HG03354 (cell line): ENCODE measurements around the gene NRSN2.
"Not testable (repeated sequence)": the region's sequence is repeated elsewhere in the genome, so short reads cannot be mapped to it uniquely, and the experiment has no call there.

Experiments
- ATAC-seq: cut with Tn5 transposase; IDR thresholded peaks from one replicate; pipeline ENCODE4 v1.9.1; 2021; ENCODE audit warnings: mild to moderate bottlenecking; ENCODE audit not compliant: unreplicated experiment, poor library complexity, severe bottlenecking

NRSN2 gene

GRCh38 chr20:347640-348484, 951 bp downstream of the NRSN2 start:
- ATAC-seq, result peak; percentile 78

DNA sequence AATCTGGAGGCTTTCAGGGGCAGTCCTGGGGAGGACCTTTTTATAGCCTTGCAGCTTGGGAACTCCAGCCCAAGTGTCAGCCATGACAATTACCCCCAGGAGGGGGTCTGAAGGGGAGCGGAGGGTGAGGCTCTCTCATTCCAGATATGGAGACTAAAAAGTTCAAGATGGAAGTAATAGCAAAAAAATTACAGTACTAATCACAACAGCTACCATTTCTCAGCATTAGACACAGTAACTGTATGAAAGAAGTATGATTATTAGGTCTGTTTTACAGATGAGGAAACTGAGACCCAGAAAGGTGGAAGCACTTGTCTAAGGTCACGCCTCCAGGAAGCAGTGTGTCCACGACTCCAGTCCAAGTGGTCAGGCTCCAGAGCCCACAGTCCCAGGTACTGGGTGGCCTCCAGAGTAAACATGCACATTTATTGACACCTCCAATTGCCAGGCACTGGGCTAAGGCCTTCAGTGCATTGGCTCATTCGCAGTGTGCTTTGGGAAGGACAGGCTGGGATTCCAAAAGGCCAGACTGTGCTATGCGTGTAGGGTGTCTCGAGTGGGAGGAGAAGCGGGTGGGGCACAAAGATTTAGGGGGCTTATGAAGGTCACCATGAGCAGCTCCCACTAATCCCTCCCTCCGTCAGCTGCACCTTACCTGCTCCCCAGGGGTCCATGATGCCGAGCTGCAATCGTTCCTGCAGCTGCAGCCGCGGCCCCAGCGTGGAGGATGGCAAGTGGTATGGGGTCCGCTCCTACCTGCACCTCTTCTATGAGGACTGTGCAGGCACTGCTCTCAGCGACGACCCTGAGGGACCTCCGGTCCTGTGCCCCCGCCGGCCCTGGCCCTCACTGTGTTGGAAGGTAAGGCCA, 2.3 kb downstream of the NRSN2 start:
- ATAC-seq, result no peak

GRCh38 chr20:353166-353565, 6.3 kb downstream of the NRSN2 start:
- ATAC-seq, result no peak

DNA sequence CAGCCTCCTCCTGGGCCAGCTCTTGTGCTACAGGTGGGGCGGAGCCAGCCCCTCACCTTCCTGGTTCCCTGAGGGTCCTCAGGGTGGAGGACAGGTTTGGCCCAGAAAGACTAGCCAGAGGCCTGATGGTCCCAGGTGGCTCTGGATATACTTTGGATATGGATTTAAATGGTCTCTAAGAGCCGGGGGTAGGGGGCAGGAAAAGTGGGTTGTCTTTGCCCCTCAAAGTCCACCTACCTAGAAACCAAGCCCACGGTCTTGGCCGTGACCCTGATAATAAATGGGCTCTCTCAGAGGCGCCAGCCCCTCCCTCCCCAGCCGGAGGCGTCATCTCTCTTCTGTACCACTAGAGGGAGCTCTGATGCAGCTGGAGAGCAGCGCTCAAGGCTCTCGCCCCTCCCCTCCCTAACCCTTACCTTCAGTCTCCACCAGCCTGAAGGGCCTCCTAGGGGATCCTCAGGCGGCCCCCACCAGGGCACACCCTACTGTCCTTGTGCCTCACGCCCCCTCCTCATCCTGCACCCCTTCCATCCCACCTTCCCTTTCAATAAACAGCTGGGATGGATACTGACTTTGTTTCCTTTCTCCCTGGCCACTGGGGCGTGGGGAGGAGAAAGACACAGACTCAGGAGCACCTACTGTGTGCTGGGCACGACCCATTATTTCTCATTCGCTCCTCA, 7.5 kb downstream of the NRSN2 start:
- ATAC-seq, result peak; percentile 90

DNA sequence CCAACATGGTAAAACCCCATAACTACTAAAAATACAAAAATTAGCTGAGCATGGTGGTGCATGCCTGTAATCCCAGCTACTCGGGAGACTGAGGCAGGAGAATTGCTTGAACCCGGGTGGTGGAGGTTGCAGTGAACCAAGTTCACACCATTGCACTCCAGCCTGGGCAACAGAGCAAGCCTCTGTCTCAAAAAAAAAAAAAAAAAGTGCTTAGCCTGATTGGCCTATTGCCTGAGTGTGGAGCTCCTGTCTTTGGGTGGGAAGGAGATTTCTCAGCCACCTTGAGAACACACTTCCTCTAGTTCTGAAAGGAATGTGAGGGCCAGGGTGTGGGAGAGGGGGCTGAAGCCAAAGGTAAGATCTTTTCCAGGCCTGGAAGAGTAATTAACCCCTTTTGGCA, 9.2 kb downstream of the NRSN2 start:
- ATAC-seq, result not testable (repeated sequence)

- no peak for ATAC-seq
These were observed 9.8 kb downstream of the NRSN2 start for GRCh38 chr20:356745-357144.

DNA sequence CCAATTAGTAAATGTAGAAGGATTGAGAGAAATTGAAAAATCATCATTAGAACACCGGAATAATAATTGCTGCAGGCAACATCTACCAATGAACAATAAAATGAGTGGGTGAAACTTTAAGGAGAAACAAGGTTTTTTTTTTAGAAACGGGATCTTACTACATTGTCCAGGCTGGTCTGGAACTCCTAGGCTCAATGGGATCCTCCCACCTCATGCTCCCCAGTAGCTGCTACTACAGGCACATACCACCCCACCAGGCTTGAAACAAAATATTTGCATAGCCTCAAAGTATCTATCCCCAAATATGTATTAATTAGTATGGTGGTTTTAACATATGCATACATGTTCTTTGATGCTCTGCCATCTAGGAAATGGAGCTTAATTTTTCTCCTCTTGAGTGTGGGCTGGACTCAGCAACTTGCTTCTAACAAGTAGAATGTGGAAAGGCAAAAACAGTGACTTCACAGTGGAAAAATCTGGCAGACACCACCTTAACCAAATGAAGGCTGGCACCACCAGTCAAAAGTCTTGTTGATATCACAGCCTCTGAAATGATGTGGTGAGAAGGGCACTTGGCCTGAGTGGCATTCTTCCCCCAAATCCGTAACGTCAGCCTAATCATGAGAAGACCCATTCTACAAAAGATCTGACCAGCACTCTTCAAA, 12.1 kb downstream of the NRSN2 start:
- ATAC-seq, result no peak

DNA sequence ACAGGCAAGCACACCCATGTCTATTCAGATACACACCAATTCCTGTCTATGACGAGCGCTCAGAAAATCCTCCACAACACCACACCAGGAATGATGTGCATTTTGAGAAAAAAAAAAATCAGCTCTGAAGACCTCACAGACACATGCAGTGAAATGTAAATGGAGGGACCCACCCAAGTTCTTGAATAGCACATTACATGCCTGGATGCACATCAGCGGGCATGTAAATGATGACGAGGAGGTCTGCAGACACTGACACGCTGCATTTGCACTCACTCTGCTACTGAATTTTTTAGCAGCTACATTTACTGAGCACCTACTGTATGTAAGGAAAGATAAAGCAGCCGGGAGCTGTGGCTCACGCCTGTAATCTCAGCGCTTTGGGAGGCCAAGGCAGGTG, 14.7 kb downstream of the NRSN2 start:
- peak; percentile 59 for ATAC-seq

DNA sequence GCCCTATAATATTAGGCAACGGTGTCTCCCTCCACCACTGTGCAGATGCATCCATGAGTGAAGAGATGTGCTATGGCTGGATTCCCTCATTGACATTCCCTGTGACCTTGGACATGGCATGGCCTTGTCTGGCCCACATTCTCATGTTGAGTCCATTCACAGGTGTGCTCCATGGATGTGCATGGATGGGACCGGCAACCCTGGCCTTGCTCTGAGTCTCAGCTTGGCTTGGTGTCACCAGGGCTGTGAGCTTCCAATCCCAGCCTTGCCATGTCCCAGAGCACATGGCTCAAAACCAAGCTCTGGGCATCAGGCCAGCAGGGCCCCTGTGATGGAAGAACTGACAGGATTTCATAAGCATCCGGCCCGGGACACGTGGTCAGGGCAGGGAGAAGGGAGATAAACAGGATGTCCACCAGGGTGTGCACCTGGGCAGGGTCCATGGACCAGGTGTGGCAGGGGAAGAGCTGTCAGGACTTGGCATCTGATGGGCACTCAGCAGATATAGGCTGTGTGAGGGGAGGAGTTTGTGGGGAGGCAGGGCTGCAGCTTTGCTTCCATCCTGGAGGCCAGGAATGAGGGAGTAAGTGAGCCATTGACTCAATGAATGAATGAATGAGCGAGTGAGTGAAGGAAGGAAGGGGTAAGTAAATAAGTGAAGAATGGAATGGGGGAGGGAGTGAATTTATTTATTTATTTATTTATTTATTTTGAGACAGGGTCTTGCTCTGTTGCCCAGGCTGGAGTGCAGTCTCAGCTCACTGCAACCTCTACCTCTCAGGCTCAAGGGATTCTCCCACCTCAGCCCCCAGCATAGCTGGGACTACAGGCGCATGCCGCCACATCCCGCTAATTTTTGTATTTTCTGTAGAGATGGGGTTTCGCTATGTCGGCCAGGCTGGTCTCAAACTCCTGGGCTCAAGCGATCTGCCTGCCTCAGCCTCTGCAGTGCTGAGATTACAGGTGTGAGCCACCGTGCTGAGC, 15.7 kb downstream of the NRSN2 start:
- no peak for ATAC-seq

- no peak for ATAC-seq
These were observed 16.6 kb downstream of the NRSN2 start for GRCh38 chr20:363319-364078.

DNA sequence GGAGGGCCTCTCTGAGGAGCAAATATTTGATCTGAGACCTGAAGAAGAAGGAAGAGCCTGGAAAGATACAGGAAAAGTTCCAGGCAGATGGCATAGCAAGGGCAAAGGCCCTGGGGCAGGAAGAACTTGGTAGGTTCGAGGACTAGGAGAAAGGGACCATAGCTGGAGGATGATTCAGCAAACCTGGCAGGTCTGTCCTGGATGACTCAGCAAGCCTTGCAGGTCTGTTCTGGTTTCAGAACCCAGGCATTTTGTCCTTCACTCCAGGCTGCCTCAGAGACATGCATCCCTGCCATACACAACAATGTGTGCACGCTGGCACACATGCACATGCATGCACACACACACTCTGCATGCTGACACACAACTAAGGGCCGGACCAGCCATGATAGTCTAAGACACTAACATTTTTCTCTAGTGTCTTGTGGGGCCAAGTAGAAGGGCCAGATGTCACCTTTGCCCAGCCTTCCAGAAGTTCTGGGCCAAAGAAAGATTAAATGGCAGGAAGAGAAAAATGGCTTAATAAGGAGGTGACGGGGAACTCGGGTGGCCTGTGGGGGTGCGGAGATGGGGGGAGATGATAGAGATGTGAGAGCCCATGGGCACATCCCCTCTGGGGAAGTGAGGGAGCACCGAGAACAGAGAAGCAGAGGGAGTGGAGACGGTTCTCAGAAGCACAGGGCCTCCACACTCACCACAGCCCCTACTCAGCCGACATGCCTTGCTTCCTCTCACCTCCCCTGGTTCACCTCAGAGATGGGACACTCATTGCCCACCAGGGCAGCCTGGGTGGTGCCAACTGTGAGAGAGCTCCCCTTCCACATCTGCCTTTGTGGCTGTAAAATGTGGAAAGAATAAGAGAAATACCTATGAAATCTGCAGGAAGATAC, 18.2 kb downstream of the NRSN2 start:
- no peak for ATAC-seq

DNA sequence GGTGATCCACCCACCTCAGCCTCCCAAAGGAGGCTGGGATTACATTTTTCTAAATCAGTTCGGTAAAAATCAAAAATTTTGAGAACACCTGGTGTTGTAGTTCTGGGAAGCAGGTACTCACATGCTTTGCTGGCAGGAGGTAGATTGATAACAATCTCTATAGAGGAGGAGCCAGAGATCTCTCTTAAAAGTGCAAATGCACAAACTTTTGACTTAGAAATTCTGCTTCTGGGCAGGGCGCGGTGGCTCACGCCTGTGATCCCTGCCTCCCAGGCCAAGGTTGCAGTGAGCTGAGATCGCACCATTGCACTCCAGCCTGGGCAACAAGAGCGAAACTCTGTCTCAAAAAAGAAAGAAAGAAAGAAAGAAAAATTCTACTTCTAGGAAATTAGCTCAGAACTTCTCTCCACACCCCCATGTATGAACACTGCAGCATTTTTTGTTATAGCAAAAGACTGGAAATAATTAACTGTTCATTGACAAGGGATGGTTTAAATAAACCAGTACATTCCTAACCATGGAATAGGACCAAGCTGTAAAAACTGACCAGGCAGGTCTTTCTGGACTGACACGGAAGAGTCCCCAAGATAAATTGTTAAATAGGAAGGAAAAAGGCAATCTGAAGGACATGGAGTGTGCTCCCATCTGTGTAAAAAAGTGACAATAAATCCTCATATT, 19.3 kb downstream of the NRSN2 start:
- no peak for ATAC-seq

DNA sequence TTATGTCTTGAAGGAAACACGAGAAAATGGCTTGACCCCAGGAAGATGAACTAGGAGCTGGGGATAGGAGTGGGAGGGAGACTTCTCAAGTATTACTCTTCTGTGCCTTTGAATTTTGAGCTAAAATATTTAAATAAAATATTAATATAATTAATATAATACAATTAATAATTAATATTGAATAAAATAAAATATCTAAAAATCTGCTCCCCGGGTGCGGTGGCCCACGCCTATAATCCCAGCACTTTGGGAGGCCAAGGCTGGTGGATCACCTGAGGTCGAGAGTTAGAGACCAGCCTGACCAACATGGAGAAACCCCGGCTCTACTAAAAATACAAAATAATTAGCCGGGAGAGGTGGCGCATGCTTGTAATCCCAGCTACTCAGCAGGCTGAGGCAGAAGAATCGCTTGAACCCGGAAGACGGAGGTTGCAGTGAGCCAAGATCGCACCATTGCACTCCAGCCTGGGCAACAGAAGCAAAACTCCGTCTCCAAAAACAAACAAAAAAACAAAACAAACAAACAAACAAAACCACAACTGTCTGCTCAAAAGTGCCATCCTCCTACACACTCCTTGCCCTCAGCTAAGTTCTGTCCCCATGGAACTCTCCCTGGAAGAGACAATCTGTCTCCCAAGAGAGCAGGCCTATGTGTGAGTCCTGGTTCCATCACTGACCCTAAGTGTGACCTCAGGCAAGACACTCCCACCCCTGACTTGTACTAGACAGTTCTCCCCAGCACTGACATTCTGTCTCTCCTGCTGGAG, 20.0 kb downstream of the NRSN2 start:
- no peak for ATAC-seq

GRCh38 chr20:367486-367887, 20.6 kb downstream of the NRSN2 start:
- ATAC-seq, result no peak

DNA sequence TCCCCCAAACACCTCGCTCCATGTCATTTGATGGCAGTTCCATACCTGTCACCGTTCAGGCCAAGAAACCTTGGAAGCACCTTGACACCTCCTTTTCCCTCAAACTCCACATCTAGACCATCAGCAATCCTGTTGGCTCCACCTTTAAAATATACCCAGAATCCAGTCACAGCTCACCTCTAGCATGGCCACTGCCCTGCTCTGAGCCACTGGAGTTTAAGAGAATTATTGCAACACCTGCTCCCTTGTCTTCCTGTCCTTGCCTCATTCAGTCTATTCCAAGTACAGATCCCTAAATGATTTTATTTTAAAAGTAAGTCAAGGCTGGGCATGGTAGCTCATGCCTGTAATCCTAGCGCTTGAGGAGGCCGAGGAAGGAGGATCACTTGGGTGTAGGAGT, 22.0 kb downstream of the NRSN2 start:
- ATAC-seq, result no peak

- ATAC-seq, result no peak
These were observed 23.3 kb downstream of the NRSN2 start for GRCh38 chr20:370151-370600.
